B cell (primary cell): ENCODE measurements around the gene DPEP2.

Experiments used
- CTCF ChIP-seq: fragments of 200-600 bp; IDR thresholded peaks from one replicate; pipeline ENCODE4 v1.8.0; 2022; ENCODE audit warnings: antibody characterized with exemption, mild to moderate bottlenecking
- EZH2 ChIP-seq: IDR thresholded peaks from 2 replicates; pipeline ENCODE4 v1.6.1; 2012; ENCODE audit warnings: borderline replicate concordance, low read depth, mild to moderate bottlenecking, moderate library complexity, low read length; ENCODE audit not compliant: insufficient read depth, poor library complexity, severe bottlenecking

- TF ChIP-seq CTCF = no peak
- TF ChIP-seq EZH2 = no peak
Measured at GRCh38 chr16:67992661-67993206, 6.5 kb downstream of the DPEP2 start.
